B cell (primary cell): Measurements from ENCODE around the gene CALHM4.

ENCODE experiments used
- CTCF ChIP-seq: fragments of 200-600 bp; IDR thresholded peaks from one replicate; pipeline ENCODE4 v1.8.0; 2022; ENCODE audit warnings: antibody characterized with exemption, mild to moderate bottlenecking
- EZH2 ChIP-seq: IDR thresholded peaks from 2 replicates; pipeline ENCODE4 v1.6.1; 2012; ENCODE audit warnings: borderline replicate concordance, low read depth, mild to moderate bottlenecking, moderate library complexity, low read length; ENCODE audit not compliant: insufficient read depth, poor library complexity, severe bottlenecking

GRCh38 chr6:116512111-116512559 lies 41.4 kb upstream of the CALHM4 start:
- no peak for TF ChIP-seq CTCF
- TF ChIP-seq EZH2: no peak
